ENCODE measurements around the gene FAM234A. TPM values are rescaled to one million over a fixed set of nuclear protein-coding genes. Genes with fewer than 3 reads are reported as not detected.

Gene FAM234A
- polyA plus RNA-seq, 2 of the 4 experiments (the other 2 are of a cell fraction): 25.6 to 53.3 TPM

- no peak for TF ChIP-seq GATA3 (IDR thresholded peaks at IDR 0.05; ENCODE audit: borderline replicate concordance)
Measured at GRCh38 chr16:187330-187729, 47.3 kb upstream of the FAM234A start (continued).

DNA sequence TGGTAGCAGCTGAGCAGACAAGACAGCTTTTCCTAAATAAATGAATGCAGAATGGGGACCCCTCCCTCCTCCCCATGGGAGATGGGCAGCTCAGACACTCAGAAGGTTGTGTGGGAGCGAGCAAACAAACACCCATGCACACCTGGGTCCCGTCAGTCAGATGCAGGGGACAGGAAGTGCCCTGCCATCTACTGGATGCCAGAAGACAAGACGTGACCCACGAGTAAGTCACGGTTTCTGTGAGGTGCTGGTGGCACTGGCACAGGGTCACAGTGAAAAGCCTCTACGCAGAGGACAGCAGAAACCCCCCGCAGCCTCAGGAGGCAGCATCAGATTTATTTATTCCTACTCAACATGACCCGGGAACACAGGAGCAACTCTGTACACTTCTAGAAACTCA is 45.9 kb upstream of the FAM234A start:
- no peaks in the 10 kb centered on the region for H3K9me3 ChIP-seq
- ATAC-seq (peak; percentile 59 to 72), DNase-seq (ENCODE audit: low read depth in 1 of 2, low spot score in 1 of 2) (no peak), FAIRE-seq (no peak)
- no peak overlapping the region for H3K4me2 ChIP-seq
- no peaks in the 10 kb centered on the region for H3K4me1 ChIP-seq
- no peak for TF ChIP-seq MAZ (IDR thresholded peaks at IDR 0.05; ENCODE audit: borderline replicate concordance, low read depth, low read length)
- TF ChIP-seq RARB (CRISPR knock-in tag; IDR thresholded peaks at IDR 0.05): no peak
- TF ChIP-seq POLR2AphosphoS2 (conservative IDR thresholded peaks at IDR 0.05; ENCODE audit: low read length): no peak
- no peak for TF ChIP-seq PHF8 (IDR thresholded peaks at IDR 0.05; ENCODE audit: borderline replicate concordance, low read depth)
- TF ChIP-seq, protein P1, sequence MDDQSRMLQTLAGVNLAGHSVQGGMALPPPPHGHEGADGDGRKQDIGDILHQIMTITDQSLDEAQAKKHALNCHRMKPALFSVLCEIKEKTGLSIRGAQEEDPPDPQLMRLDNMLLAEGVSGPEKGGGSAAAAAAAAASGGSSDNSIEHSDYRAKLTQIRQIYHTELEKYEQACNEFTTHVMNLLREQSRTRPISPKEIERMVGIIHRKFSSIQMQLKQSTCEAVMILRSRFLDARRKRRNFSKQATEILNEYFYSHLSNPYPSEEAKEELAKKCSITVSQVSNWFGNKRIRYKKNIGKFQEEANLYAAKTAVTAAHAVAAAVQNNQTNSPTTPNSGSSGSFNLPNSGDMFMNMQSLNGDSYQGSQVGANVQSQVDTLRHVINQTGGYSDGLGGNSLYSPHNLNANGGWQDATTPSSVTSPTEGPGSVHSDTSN (IDR thresholded peaks at IDR 0.05): no peak
- peak; percentile 35 for TF ChIP-seq CTCF (IDR thresholded peaks at IDR 0.05)
- no peak for TF ChIP-seq FOSB (CRISPR knock-in tag; IDR thresholded peaks at IDR 0.05)
- no peak overlapping the region for H3K4me3 ChIP-seq
- H3K27ac ChIP-seq: no peak overlapping the region
- POLR2A ChIA-PET: no interaction called here
- CTCF ChIA-PET: interaction anchor here (0.6 to 5.9 kb wide), 10 partner anchors 7 to 173 kb away, joined by 3 to 54 read pairs (median 4); partner anchors contain the start of gene HBQ1
- WGBS (ENCODE audit: missing lambda C conversion rate): 76% methylated on average over 8 of the region's 8 CpGs

DNA sequence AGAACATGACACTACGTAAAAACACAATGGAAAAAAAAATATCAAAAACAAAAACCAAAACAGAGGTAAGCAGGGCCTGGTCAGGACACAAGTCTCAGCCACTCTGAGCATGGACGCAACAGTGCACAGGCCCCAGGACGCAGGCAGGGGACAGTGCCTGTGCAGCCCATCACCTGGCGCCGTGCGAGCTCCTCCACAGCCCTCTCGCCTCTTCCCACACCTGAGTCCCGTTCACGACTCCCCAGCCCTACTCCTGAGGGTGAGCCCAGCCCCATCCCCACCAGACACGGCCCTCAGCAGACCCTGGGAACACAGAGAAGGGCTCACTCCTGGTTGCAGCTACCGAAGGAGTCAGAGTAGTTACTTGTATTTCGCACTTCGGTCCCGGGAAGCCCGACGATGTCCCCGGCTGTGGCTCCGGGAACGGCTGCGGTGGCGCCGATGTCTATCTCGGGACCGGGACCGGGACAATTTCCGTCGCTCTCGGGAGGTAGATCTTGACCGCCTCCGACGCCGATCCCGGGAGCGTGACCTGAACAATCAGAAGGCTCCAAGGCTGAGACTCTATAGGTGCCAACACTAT is 44.9 kb upstream of the FAM234A start:
- CTCF ChIA-PET: interaction anchor here (0.7 to 5.9 kb wide), 6 partner anchors 8 to 172 kb away, joined by 3 to 54 read pairs (median 8); partner anchors contain the start of gene HBQ1
- Histone ChIP-seq H3K4me2 (no peak overlapping the region), H3K4me1 (no peaks in the 10 kb centered on the region), H3K27ac (no peak overlapping the region), H3K9me3 (no peaks in the 10 kb centered on the region), H3K4me3 (no peak overlapping the region)
- TF ChIP-seq HOXA7 (CRISPR knock-in tag; IDR thresholded peaks at IDR 0.05): no peak
- TF ChIP-seq GATA3 (IDR thresholded peaks at IDR 0.05; ENCODE audit: borderline replicate concordance): no peak
- TF ChIP-seq HEYL (CRISPR knock-in tag; IDR thresholded peaks at IDR 0.05): no peak
- TF ChIP-seq CBX8 (IDR thresholded peaks at IDR 0.05): no peak
- no peak for TF ChIP-seq ATOH8 (CRISPR knock-in tag; IDR thresholded peaks at IDR 0.05; ENCODE audit: low read depth)
- TF ChIP-seq PHF8 (IDR thresholded peaks at IDR 0.05; ENCODE audit: borderline replicate concordance, low read depth): no peak
- no peak for TF ChIP-seq POLR2A (IDR thresholded peaks at IDR 0.05; ENCODE audit: low read length)
- TF ChIP-seq SMC3 (IDR thresholded peaks at IDR 0.05): no peak
- no peak for TF ChIP-seq HMGXB4 (CRISPR knock-in tag; IDR thresholded peaks at IDR 0.05; ENCODE audit: borderline replicate concordance)
- no peak for TF ChIP-seq HOXB13 (CRISPR knock-in tag; IDR thresholded peaks at IDR 0.05; ENCODE audit: low read depth)
- no peak for TF ChIP-seq RARB (CRISPR knock-in tag; IDR thresholded peaks at IDR 0.05)
- TF ChIP-seq CHD2 (IDR thresholded peaks at IDR 0.05; ENCODE audit: low read length, partially characterized antibody): no peak
- no peak for TF ChIP-seq TFCP2L1 (CRISPR knock-in tag; IDR thresholded peaks at IDR 0.05)
- TF ChIP-seq CEBPB (IDR thresholded peaks at IDR 0.05): no peak
- no peak for TF ChIP-seq CTCF (IDR thresholded peaks at IDR 0.05)
- TF ChIP-seq ZNF302 (CRISPR knock-in tag; IDR thresholded peaks at IDR 0.05): no peak
- no peak for DNase-seq (ENCODE audit: low read depth in 1 of 2, low spot score in 1 of 2)
- POLR2A ChIA-PET: no interaction called here
- 95% methylated on average over 34 of the region's 34 CpGs for WGBS (ENCODE audit: missing lambda C conversion rate)
- no peak for FAIRE-seq
- ATAC-seq: peak in 1 of 2 experiments; percentile 25; a peak in 3 of 6 replicates
